ENCODE data around the gene SH2D5. TPM values are rescaled to one million over a fixed set of nuclear protein-coding genes. Genes with fewer than 3 reads are reported as not detected.

Gene SH2D5
- polyA plus RNA-seq, 1 experiment, result 3.5 TPM

- no peaks in the 10 kb centered on the region for H3K36me3 ChIP-seq (ENCODE audit: control insufficient read depth, insufficient read depth, low read length)
- H3K27me3 ChIP-seq (ENCODE audit: control insufficient read depth, insufficient read depth, low read length), result no peaks in the 10 kb centered on the region
- peak within 1 kb of the TSS; percentile 48 for H3K4me3 ChIP-seq (ENCODE audit: low read depth, low read length)
- ChIA-PET CTCF (interaction anchor here (0.6 to 1.7 kb wide), 3 partner anchors 16 to 395 kb away, joined by 3 to 4 read pairs (median 3); no protein-coding TSS in a partner anchor), POLR2A (interaction anchor here (0.6 kb wide), 1 partner anchor 154 kb away, joined by 4 read pairs; no protein-coding TSS in a partner anchor)
- no peak for TF ChIP-seq CTCF (IDR thresholded peaks at IDR 0.05; ENCODE audit: insufficient read depth, low read depth, low read length)
- DNase-seq (ENCODE audit: low read depth), result no peak
Measured at GRCh38 chr1:20717452-20718342, 14.8 kb downstream of the SH2D5 start, which contains the start of gene KIF17. TSS of gene KIF17 (minus strand) at chr1:20718007. CDS start at chr1:20717706, 301 bp downstream.

- no peaks in the 10 kb centered on the region for H3K36me3 ChIP-seq (ENCODE audit: control insufficient read depth, insufficient read depth, low read length)
- TF ChIP-seq CTCF (IDR thresholded peaks at IDR 0.05; ENCODE audit: insufficient read depth, low read depth, low read length), result no peak
- POLR2A ChIA-PET, result no interaction called here
- CTCF ChIA-PET, result interaction anchor here (0.6 to 1.5 kb wide), 4 partner anchors 18 to 1023 kb away, joined by 3 read pairs; no protein-coding TSS in a partner anchor
- no peak for DNase-seq (ENCODE audit: low read depth)
- no peaks in the 10 kb centered on the region for H3K27me3 ChIP-seq (ENCODE audit: control insufficient read depth, insufficient read depth, low read length)
- H3K4me3 ChIP-seq (ENCODE audit: low read depth, low read length), result no peak overlapping the region
Measured at GRCh38 chr1:20716232-20716631, 16.3 kb downstream of the SH2D5 start.

- ChIA-PET CTCF (interaction anchor here (1.2 kb wide), 1 partner anchor 13 kb away, joined by 6 read pairs; no protein-coding TSS in a partner anchor), POLR2A (no interaction called here)
- Histone ChIP-seq H3K27me3 (ENCODE audit: control insufficient read depth, insufficient read depth, low read length) (no peaks in the 10 kb centered on the region), H3K4me3 (ENCODE audit: low read depth, low read length) (no peak overlapping the region), H3K36me3 (ENCODE audit: control insufficient read depth, insufficient read depth, low read length) (no peaks in the 10 kb centered on the region)
- TF ChIP-seq CTCF (IDR thresholded peaks at IDR 0.05; ENCODE audit: insufficient read depth, low read depth, low read length), result no peak
- no peak for DNase-seq (ENCODE audit: low read depth)
Measured at GRCh38 chr1:20715406-20715805, 17.1 kb downstream of the SH2D5 start.

GRCh38 chr1:20713440-20713839 lies 19.1 kb downstream of the SH2D5 start:
- no peak for DNase-seq (ENCODE audit: low read depth)
- TF ChIP-seq CTCF (IDR thresholded peaks at IDR 0.05; ENCODE audit: insufficient read depth, low read depth, low read length), result no peak
- POLR2A ChIA-PET, result no interaction called here
- no peaks in the 10 kb centered on the region for H3K36me3 ChIP-seq (ENCODE audit: control insufficient read depth, insufficient read depth, low read length)
- H3K4me3 ChIP-seq (ENCODE audit: low read depth, low read length), result no peak overlapping the region
- CTCF ChIA-PET, result interaction anchor here (1.7 kb wide), 1 partner anchor 15 kb away, joined by 5 read pairs; no protein-coding TSS in a partner anchor
- no peaks in the 10 kb centered on the region for H3K27me3 ChIP-seq (ENCODE audit: control insufficient read depth, insufficient read depth, low read length)

GRCh38 chr1:20712215-20712577 lies 20.3 kb downstream of the SH2D5 start:
- H3K4me3 ChIP-seq (ENCODE audit: low read depth, low read length), result no peak overlapping the region
- no peak for DNase-seq (ENCODE audit: low read depth)
- TF ChIP-seq CTCF (IDR thresholded peaks at IDR 0.05; ENCODE audit: insufficient read depth, low read depth, low read length), result no peak
- ChIA-PET CTCF (interaction anchor here (0.6 to 1.7 kb wide), 3 partner anchors 13 to 483 kb away, joined by 4 to 5 read pairs (median 4); no protein-coding TSS in a partner anchor), POLR2A (no interaction called here)
- H3K36me3 ChIP-seq (ENCODE audit: control insufficient read depth, insufficient read depth, low read length), result no peaks in the 10 kb centered on the region
- H3K27me3 ChIP-seq (ENCODE audit: control insufficient read depth, insufficient read depth, low read length), result no peaks in the 10 kb centered on the region

Data from BJ (cell line).